ENCODE results near the gene MRPL28.
A peak's percentile ranks its signal among the peaks of the same experiment; 100 is the strongest.
"Not testable (repeated sequence)": the region's sequence is repeated elsewhere in the genome, so short reads cannot be mapped to it uniquely, and the experiment has no call there.

The MRPL28 gene

DNA sequence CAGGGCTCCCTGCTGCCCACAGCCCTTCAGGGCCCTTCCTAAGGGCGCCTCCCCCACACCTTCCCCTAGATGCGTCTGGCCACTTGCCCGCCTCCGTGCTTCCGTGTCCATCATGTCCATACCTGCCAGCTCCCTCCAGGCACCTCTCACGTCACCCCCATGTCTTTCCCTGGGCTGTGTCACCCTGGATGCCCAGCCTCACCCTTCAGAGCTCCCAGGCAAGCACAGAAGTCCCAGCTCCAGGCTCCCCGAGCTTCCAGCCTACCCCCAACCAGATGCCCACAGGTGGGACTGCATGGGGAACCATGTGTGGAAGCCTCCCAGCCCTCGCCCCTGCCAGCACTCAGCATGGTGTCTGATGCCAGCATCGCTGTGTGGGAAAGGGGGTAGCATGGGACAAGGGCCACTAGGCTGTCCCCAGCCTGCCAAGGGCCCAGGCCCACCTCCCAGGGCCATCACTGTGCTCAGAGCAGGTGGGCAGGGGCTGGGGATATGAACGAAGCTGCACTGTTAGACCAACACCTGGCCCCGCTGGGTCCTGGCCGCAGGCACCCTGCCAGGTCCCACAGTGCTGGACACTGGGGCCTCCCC lies 16.0 kb downstream of the MRPL28 start:
- in situ Hi-C loops (cut with MboI; ENCODE audit: low sequenced_read_pairs): no loop called here

DNA sequence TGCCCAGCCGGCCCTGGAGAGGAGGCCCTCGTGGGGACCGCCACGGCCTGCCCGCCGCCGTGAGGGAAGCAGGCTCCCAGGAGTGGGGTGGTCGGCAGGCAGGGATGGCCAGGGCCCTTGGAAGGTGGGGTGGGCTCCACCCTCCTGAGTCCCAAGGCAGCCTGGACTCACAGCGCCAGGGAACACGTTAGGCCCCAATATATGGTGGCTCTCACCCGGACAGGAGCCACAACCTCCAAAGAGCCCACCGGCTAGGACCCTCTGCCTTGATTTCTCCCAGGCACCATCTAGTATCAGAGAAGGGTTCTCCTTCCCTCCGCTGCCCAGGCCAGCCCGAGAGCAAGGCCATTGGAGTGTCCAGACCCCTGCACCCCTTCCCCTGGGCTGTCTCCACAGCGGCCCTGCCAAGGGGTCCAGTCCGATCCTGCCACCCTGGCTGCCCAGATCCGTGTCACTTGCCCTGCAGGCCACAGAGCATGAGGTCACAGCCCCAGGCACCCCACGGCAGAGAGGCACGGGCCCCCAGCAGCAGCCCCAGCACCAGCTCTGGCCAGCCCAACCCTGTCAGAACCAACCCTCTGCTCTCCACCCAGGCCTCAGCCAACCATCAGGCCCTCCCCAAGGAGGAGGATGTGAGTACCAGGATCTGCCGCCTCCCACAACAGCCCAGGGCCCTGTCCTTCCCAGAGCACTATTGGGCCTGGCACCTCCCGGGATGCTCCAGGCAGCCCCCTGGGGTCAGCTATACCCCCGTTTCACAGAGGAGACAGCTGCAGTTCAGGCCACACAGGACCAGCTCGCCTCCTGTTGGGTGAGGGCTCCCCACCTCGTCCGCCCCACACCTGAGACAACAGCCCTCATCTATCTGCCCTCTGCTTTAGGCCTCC lies 16.7 kb downstream of the MRPL28 start:
- H3K9me3 ChIP-seq: no peaks in the 10 kb centered on the region
- peaks cover 4% of the 10 kb centered on the region; the same call in 1 of the 2 replicates for H3K4me1 ChIP-seq
- in situ Hi-C loops (cut with MboI; ENCODE audit: low sequenced_read_pairs): no loop called here
- DNase-seq (ENCODE audit: low spot score in 2 of 2): no peak
- H3K4me3 ChIP-seq: peak overlapping the region; percentile 28
- H3K27me3 ChIP-seq (ENCODE audit: low read depth): no peaks in the 10 kb centered on the region
- H3K36me3 ChIP-seq (replicated peaks): peaks cover 11% of the 10 kb centered on the region

More for the DNA sequence above, 16.0 kb downstream of the MRPL28 start:
- peaks cover 4% of the 10 kb centered on the region; the same call in 1 of the 2 replicates for H3K4me1 ChIP-seq
- peaks cover 11% of the 10 kb centered on the region; the same call in 1 of the 2 replicates for H3K36me3 ChIP-seq (replicated peaks)
- H3K27me3 ChIP-seq (ENCODE audit: low read depth): no peaks in the 10 kb centered on the region
- H3K9me3 ChIP-seq: no peaks in the 10 kb centered on the region
- H3K4me3 ChIP-seq: no peak overlapping the region
- DNase-seq (ENCODE audit: low spot score in 2 of 2): no peak

GRCh38 chr16:352547-353403 lies 17.6 kb downstream of the MRPL28 start, which contains the start of gene AXIN1:
Gene AXIN1 (minus strand): TSS chr16:352723. CDS start chr16:347025, 5,698 bp downstream.
- in situ Hi-C loops (cut with MboI; ENCODE audit: low sequenced_read_pairs): no loop called here
- peak; percentile 96 to 100 for DNase-seq (ENCODE audit: low spot score in 2 of 2)
- Histone ChIP-seq H3K9me3 (no peaks in the 10 kb centered on the region), H3K4me3 (peak within 1 kb of the TSS; percentile 61), H3K27me3 (ENCODE audit: low read depth) (no peaks in the 10 kb centered on the region), H3K36me3 (replicated peaks) (peaks cover 13% of the 10 kb centered on the region), H3K4me1 (peaks cover 4% of the 10 kb centered on the region; the same call in 1 of the 2 replicates)

- in situ Hi-C loops (cut with MboI; ENCODE audit: low sequenced_read_pairs): no loop called here
- no peaks in the 10 kb centered on the region for H3K27me3 ChIP-seq (ENCODE audit: low read depth)
- no peak for DNase-seq (ENCODE audit: low spot score in 2 of 2)
- H3K9me3 ChIP-seq: no peaks in the 10 kb centered on the region
- peak overlapping the region; percentile 61 for H3K4me3 ChIP-seq
- H3K36me3 ChIP-seq (replicated peaks): peaks cover 22% of the 10 kb centered on the region
- peaks cover 4% of the 10 kb centered on the region; the same call in 1 of the 2 replicates for H3K4me1 ChIP-seq
Measured at GRCh38 chr16:351804-352520, 18.4 kb downstream of the MRPL28 start.

GRCh38 chr16:350203-350602 lies 20.1 kb downstream of the MRPL28 start:
- Histone ChIP-seq H3K4me3 (no peak overlapping the region), H3K36me3 (replicated peaks) (peaks cover 39% of the 10 kb centered on the region), H3K27me3 (ENCODE audit: low read depth) (no peaks in the 10 kb centered on the region), H3K4me1 (peaks cover 4% of the 10 kb centered on the region; the same call in 1 of the 2 replicates), H3K9me3 (no peaks in the 10 kb centered on the region)
- no peak for DNase-seq (ENCODE audit: low spot score in 2 of 2)
- in situ Hi-C loops (cut with MboI; ENCODE audit: low sequenced_read_pairs): no loop called here

DNA sequence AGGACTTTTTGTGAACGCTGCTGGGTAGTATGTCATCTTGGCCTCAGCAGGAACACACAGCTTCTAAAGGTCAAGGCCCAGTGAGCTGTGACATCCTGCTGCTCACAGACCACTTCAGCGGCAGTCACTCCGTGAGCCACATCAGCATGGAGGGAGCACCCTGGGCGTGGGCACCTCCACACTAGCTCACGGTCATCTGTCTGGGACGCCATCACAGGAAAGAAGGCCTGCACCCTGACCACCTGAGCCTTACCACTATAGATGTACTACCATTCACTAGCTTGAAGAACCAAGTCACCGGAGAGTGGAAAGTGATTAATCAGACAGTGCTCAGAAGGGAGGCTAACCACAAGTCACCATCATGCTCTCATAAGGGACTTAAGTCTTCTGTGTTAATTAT lies 21.1 kb downstream of the MRPL28 start:
- Histone ChIP-seq H3K4me3 (no peak overlapping the region), H3K36me3 (replicated peaks) (peaks cover 48% of the 10 kb centered on the region), H3K9me3 (no peaks in the 10 kb centered on the region), H3K27me3 (ENCODE audit: low read depth) (no peaks in the 10 kb centered on the region), H3K4me1 (peaks cover 4% of the 10 kb centered on the region; the same call in 1 of the 2 replicates)
- DNase-seq (ENCODE audit: low spot score in 2 of 2): no peak
- in situ Hi-C loops (cut with MboI; ENCODE audit: low sequenced_read_pairs): no loop called here

GRCh38 chr16:348495-348894 lies 21.8 kb downstream of the MRPL28 start:
- H3K36me3 ChIP-seq (replicated peaks): peaks cover 48% of the 10 kb centered on the region
- H3K27me3 ChIP-seq (ENCODE audit: low read depth); in situ Hi-C loops (cut with MboI; ENCODE audit: low sequenced_read_pairs); H3K9me3 ChIP-seq; H3K4me3 ChIP-seq; H3K4me1 ChIP-seq; DNase-seq (ENCODE audit: low spot score in 2 of 2): not testable (repeated sequence)

GRCh38 chr16:347203-347602 lies 23.1 kb downstream of the MRPL28 start:
- Histone ChIP-seq H3K36me3 (replicated peaks) (peaks cover 55% of the 10 kb centered on the region), H3K4me1 (no peaks in the 10 kb centered on the region; the same call in 1 of the 2 replicates)
- in situ Hi-C loops (cut with MboI; ENCODE audit: low sequenced_read_pairs): no loop called here

DNA sequence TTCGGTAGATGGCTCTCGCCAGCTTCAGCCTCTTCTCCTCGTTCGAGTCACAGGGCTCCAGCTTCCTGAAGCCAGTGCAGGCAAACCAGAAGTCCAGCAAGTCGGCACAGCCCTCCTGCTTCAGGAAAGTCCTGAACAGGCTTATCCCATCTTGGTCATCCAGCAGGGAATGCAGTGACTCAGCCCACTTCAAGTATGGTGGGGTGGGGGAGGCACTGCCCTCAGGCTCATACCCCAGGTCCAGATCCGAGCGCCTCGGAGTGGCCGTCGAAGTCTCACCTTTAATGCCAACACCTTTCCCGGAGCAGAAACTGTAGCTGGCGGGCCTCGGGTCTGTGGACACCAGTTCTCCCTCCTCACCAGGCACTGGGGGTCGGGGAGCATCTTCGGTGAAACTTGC lies 23.8 kb downstream of the MRPL28 start:
- peaks cover 57% of the 10 kb centered on the region for H3K36me3 ChIP-seq (replicated peaks)

More at GRCh38 chr16:347203-347602, 23.1 kb downstream of the MRPL28 start:
- Histone ChIP-seq H3K9me3 (no peaks in the 10 kb centered on the region), H3K4me3 (no peak overlapping the region), H3K27me3 (ENCODE audit: low read depth) (no peaks in the 10 kb centered on the region)
- DNase-seq (ENCODE audit: low spot score in 2 of 2): no peak

DNA sequence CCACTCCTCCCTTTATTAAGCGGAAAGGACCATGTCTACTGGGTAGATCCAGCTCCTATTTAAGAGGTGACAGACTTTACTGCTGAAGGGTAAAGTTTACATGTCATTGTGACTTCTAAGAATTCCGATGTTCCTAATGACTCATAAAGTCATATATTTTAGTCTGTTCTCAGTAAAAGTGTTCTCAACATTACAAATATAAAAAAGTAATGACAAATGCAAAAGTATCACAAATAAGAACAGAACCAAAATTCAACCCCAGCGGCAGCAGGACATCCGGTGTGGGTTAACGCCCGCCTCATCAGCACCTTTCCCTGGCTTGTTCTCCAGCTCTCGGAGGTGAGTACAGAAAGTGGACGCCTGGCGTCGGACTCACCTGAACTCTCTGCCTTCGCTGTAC lies 24.6 kb downstream of the MRPL28 start:
- H3K36me3 ChIP-seq (replicated peaks): peaks cover 55% of the 10 kb centered on the region
- no peaks in the 10 kb centered on the region for H3K27me3 ChIP-seq (ENCODE audit: low read depth)
- DNase-seq (ENCODE audit: low spot score in 2 of 2): no peak
- H3K9me3 ChIP-seq: no peaks in the 10 kb centered on the region
- H3K4me3 ChIP-seq: no peak overlapping the region
- in situ Hi-C loops (cut with MboI; ENCODE audit: low sequenced_read_pairs): no loop called here
- no peaks in the 10 kb centered on the region; the same call in 1 of the 2 replicates for H3K4me1 ChIP-seq

More for the DNA sequence above, 23.8 kb downstream of the MRPL28 start:
- in situ Hi-C loops (cut with MboI; ENCODE audit: low sequenced_read_pairs): no loop called here
- Histone ChIP-seq H3K4me3 (no peak overlapping the region), H3K9me3 (no peaks in the 10 kb centered on the region), H3K27me3 (ENCODE audit: low read depth) (no peaks in the 10 kb centered on the region), H3K4me1 (no peaks in the 10 kb centered on the region; the same call in 1 of the 2 replicates)
- no peak for DNase-seq (ENCODE audit: low spot score in 2 of 2)

DNA sequence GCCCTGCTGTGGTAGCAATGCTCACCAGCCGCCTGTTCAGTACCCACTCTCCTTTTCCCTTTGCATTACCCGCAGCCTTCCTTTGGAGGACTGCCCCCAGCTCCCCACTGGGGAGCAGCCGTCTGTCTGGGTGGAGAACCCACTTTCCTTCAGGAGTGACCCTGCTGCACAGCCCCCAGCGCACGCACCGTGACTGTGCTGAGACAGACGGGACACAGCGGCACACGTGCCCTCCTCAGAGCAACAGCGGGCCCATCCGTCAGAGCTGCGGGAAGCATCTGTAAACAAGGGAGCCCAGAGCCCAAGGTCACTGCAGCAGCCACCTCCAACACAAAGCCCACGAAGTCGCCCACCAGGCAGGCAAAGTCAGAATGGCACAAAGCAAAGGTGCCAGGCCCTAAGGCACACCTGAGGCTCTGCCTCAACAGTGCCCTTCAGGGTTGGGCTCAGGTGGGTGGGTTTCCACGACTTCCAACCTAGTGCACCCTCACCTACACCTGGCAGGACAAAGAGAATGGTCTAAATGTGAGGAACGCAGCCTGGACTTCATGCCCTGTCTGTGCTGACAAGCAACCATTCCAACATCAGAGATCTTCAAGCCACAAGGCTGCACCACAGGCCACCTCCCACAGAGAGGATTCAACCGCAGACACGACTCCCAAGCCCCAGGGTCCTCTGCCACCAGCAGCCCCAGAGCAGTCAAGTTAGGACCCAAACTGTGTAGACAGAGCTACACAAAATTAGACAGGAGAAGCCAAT lies 27.7 kb downstream of the MRPL28 start:
- Histone ChIP-seq H3K9me3 (no peaks in the 10 kb centered on the region), H3K36me3 (replicated peaks) (peaks cover 42% of the 10 kb centered on the region), H3K27me3 (ENCODE audit: low read depth) (no peaks in the 10 kb centered on the region), H3K4me3 (no peak overlapping the region), H3K4me1 (no peaks in the 10 kb centered on the region)
- in situ Hi-C loops (cut with MboI; ENCODE audit: low sequenced_read_pairs): no loop called here
- no peak for DNase-seq (ENCODE audit: low spot score in 2 of 2)

- H3K27me3 ChIP-seq (ENCODE audit: low read depth); H3K9me3 ChIP-seq; H3K4me1 ChIP-seq; in situ Hi-C loops (cut with MboI; ENCODE audit: low sequenced_read_pairs); DNase-seq (ENCODE audit: low spot score in 2 of 2); H3K4me3 ChIP-seq: not testable (repeated sequence)
- peaks cover 35% of the 10 kb centered on the region for H3K36me3 ChIP-seq (replicated peaks)
Measured at GRCh38 chr16:341974-342336, 28.4 kb downstream of the MRPL28 start.
